GM18517 (cell line): ENCODE data around the gene C2CD5.
"Not testable (repeated sequence)": the region's sequence is repeated elsewhere in the genome, so short reads cannot be mapped to it uniquely, and the experiment has no call there.

Experiments
- ATAC-seq: cut with Tn5 transposase; IDR thresholded peaks from one replicate; pipeline ENCODE4 v1.9.1; 2021; ENCODE audit warnings: mild to moderate bottlenecking, moderate library complexity; ENCODE audit not compliant: unreplicated experiment

Gene C2CD5

GRCh38 chr12:22536971-22537544 lies 7.3 kb downstream of the C2CD5 start:
- ATAC-seq = no peak

GRCh38 chr12:22536346-22536945 lies 7.9 kb downstream of the C2CD5 start:
- no peak for ATAC-seq

GRCh38 chr12:22535478-22535877 lies 8.9 kb downstream of the C2CD5 start:
- no peak for ATAC-seq

- ATAC-seq = no peak
These were observed 9.3 kb downstream of the C2CD5 start for GRCh38 chr12:22535038-22535437.

GRCh38 chr12:22533155-22533554 lies 11.2 kb downstream of the C2CD5 start:
- no peak for ATAC-seq

- ATAC-seq = no peak
These were observed 12.0 kb downstream of the C2CD5 start for GRCh38 chr12:22532317-22532716.

- ATAC-seq = no peak
These were observed 13.1 kb downstream of the C2CD5 start for GRCh38 chr12:22531205-22531604.

GRCh38 chr12:22529281-22530060 lies 14.9 kb downstream of the C2CD5 start:
- ATAC-seq = peak; percentile 87

GRCh38 chr12:22527999-22528398 lies 16.3 kb downstream of the C2CD5 start:
- ATAC-seq = no peak

GRCh38 chr12:22526836-22527235 lies 17.5 kb downstream of the C2CD5 start:
- ATAC-seq = no peak

GRCh38 chr12:22525426-22525825 lies 18.9 kb downstream of the C2CD5 start:
- ATAC-seq = no peak

- no peak for ATAC-seq
These were observed 25.3 kb downstream of the C2CD5 start for GRCh38 chr12:22518998-22519397.

- ATAC-seq = no peak
These were observed 26.2 kb downstream of the C2CD5 start for GRCh38 chr12:22518060-22518719.

GRCh38 chr12:22514875-22515274 lies 29.5 kb downstream of the C2CD5 start:
- no peak for ATAC-seq

GRCh38 chr12:22505826-22506225 lies 38.5 kb downstream of the C2CD5 start:
- ATAC-seq = no peak

GRCh38 chr12:22500100-22500499 lies 44.2 kb downstream of the C2CD5 start:
- no peak for ATAC-seq

GRCh38 chr12:22499445-22499844 lies 44.9 kb downstream of the C2CD5 start:
- ATAC-seq = no peak

GRCh38 chr12:22494319-22494718 lies 50.0 kb downstream of the C2CD5 start:
- ATAC-seq = no peak

GRCh38 chr12:22491034-22491433 lies 53.3 kb downstream of the C2CD5 start:
- ATAC-seq = no peak

GRCh38 chr12:22488478-22488877 lies 55.9 kb downstream of the C2CD5 start:
- no peak for ATAC-seq

- ATAC-seq = not testable (repeated sequence)
These were observed 56.7 kb downstream of the C2CD5 start for GRCh38 chr12:22487683-22488082.
